ENCODE measurements around the gene UBAC1. TPM values are rescaled to one million over a fixed set of nuclear protein-coding genes. Genes with fewer than 3 reads are reported as not detected.

The UBAC1 gene
- total and polyA plus RNA-seq, 9 of the 15 experiments (the other 6 are each of a cell fraction or from before 2014, with no cell fraction given), result 94.0 to 399 (median 228) TPM

DNA sequence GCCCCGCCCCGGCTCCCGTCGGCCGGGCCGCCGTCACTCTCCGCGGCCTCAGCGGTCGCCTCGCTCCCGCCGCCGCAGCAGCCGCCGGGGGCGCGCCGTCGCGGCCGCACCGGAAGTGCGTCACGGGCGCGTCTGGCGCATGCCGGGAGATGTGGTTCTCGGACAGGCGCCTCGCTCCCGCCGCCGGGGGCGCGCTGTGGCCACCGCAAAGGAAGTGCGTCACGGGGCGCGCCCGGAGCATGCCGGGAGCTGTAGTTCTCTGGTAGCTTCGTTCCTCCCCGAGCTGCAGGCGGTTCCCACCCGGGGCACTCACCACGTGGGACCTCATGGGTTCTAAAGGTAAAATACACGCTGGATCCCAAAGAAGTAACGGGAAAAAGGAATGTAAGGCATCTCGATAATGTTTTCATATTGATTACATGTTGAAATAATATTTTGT, at the start of gene UBAC1 (continued):
- TF ChIP-seq ZNF124 (CRISPR knock-in tag; IDR thresholded peaks at IDR 0.05), result no peak
- no peak for TF ChIP-seq KLF6 (CRISPR knock-in tag; IDR thresholded peaks at IDR 0.05; ENCODE audit: borderline replicate concordance)
- TF ChIP-seq ZNF174 (CRISPR knock-in tag; IDR thresholded peaks at IDR 0.05), result no peak
- TF ChIP-seq KDM1A (IDR thresholded peaks at IDR 0.05), result no peak
- no peak for TF ChIP-seq ZBED1 (IDR thresholded peaks at IDR 0.05)
- TF ChIP-seq GTF2F1 (IDR thresholded peaks at IDR 0.05; ENCODE audit: low read depth, low read length), result no peak
- no peak for TF ChIP-seq ZNF311 (CRISPR knock-in tag; IDR thresholded peaks at IDR 0.05)
- no peak for TF ChIP-seq ZNF780A (CRISPR knock-in tag; IDR thresholded peaks at IDR 0.05)
- no peak for TF ChIP-seq PRPF4 (IDR thresholded peaks at IDR 0.05; ENCODE audit: insufficient read depth, low read depth, low read length, poor library complexity, severe bottlenecking)
- no peak for TF ChIP-seq ZBTB17 (CRISPR knock-in tag; IDR thresholded peaks at IDR 0.05)
- no peak for TF ChIP-seq ZNF253 (CRISPR knock-in tag; conservative IDR thresholded peaks at IDR 0.05)
- no peak; the same call in 1 of the 2 replicates for TF ChIP-seq ZNF24 (IDR thresholded peaks at IDR 0.05)
- TF ChIP-seq ETV1 (tag; conservative IDR thresholded peaks at IDR 0.05; ENCODE audit: low read depth), result no peak
- TF ChIP-seq FOXA3 (CRISPR knock-in tag; conservative IDR thresholded peaks at IDR 0.05 in 1 of 2, IDR thresholded peaks at IDR 0.05 in 1 of 2), result no peak
- TF ChIP-seq TRIM24 (IDR thresholded peaks at IDR 0.05), result no peak
- TF ChIP-seq TAL1 (IDR thresholded peaks at IDR 0.05), result no peak
- TF ChIP-seq CC2D1A (IDR thresholded peaks at IDR 0.05), result no peak
- no peak for TF ChIP-seq ZFPM2 (CRISPR knock-in tag; IDR thresholded peaks at IDR 0.05)
- TF ChIP-seq EP300 (IDR thresholded peaks at IDR 0.05; ENCODE audit: low read length), result 0 out of 2 replicates have a peak, but pooled peaks have one; percentile 20
- TF ChIP-seq NFIC (IDR thresholded peaks at IDR 0.05), result no peak
- no peak for TF ChIP-seq DIDO1 (tag; IDR thresholded peaks at IDR 0.05; ENCODE audit: low read depth)
- TF ChIP-seq MYC (IDR thresholded peaks at IDR 0.05; ENCODE audit: low read depth, low read length), result peak; percentile 90
- no peak for TF ChIP-seq MYC (CRISPR knock-in tag; IDR thresholded peaks at IDR 0.05; ENCODE audit: borderline replicate concordance, low read depth)
- no peak for TF ChIP-seq PHF20 (IDR thresholded peaks at IDR 0.05; ENCODE audit: partially characterized antibody)
- TF ChIP-seq, protein P1, sequence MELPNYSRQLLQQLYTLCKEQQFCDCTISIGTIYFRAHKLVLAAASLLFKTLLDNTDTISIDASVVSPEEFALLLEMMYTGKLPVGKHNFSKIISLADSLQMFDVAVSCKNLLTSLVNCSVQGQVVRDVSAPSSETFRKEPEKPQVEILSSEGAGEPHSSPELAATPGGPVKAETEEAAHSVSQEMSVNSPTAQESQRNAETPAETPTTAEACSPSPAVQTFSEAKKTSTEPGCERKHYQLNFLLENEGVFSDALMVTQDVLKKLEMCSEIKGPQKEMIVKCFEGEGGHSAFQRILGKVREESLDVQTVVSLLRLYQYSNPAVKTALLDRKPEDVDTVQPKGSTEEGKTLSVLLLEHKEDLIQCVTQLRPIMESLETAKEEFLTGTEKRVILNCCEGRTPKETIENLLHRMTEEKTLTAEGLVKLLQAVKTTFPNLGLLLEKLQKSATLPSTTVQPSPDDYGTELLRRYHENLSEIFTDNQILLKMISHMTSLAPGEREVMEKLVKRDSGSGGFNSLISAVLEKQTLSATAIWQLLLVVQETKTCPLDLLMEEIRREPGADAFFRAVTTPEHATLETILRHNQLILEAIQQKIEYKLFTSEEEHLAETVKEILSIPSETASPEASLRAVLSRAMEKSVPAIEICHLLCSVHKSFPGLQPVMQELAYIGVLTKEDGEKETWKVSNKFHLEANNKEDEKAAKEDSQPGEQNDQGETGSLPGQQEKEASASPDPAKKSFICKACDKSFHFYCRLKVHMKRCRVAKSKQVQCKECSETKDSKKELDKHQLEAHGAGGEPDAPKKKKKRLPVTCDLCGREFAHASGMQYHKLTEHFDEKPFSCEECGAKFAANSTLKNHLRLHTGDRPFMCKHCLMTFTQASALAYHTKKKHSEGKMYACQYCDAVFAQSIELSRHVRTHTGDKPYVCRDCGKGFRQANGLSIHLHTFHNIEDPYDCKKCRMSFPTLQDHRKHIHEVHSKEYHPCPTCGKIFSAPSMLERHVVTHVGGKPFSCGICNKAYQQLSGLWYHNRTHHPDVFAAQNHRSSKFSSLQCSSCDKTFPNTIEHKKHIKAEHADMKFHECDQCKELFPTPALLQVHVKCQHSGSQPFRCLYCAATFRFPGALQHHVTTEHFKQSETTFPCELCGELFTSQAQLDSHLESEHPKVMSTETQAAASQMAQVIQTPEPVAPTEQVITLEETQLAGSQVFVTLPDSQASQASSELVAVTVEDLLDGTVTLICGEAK (IDR thresholded peaks at IDR 0.05), result peak; percentile 97
- TF ChIP-seq, protein P1 (CRISPR knock-in tag; IDR thresholded peaks at IDR 0.05), result no peak
